Chondrocyte (in vitro differentiated cells): ENCODE results near the gene OR6K3. TPM values are rescaled to one million over a fixed set of nuclear protein-coding genes. Genes with fewer than 3 reads are reported as not detected.

Experiments
- DNase-seq: peaks from one replicate; pipeline ENCODE4 v3.0.0; 2021; ENCODE audit warnings: mixed read lengths, low spot score
- H3K27ac Mint-ChIP-seq: one replicate; pipeline ENCODE4 v1.8.0; 2021; ENCODE audit warnings: mild to moderate bottlenecking, moderate library complexity, mixed read lengths; ENCODE audit not compliant: unreplicated experiment
- H3K27me3 Mint-ChIP-seq: 2 replicates; pipeline ENCODE4 v1.8.0; 2021; ENCODE audit warnings: low read depth, mixed read lengths
- H3K36me3 Mint-ChIP-seq: 2 replicates; pipeline ENCODE4 v1.8.0; 2021; ENCODE audit warnings: low read depth, mixed read lengths
- H3K4me1 Mint-ChIP-seq: 2 replicates; pipeline ENCODE4 v1.8.0; 2021; ENCODE audit warnings: low read depth, mild to moderate bottlenecking, mixed read lengths
- H3K4me3 Mint-ChIP-seq: one replicate; pipeline ENCODE4 v1.8.0; 2021; ENCODE audit warnings: mild to moderate bottlenecking, moderate library complexity, mixed read lengths; ENCODE audit not compliant: unreplicated experiment
- H3K9me3 Mint-ChIP-seq: 2 replicates; pipeline ENCODE4 v1.8.0; 2021; ENCODE audit warnings: low read depth, mixed read lengths
- total RNA-seq: library from RNA; stranded (reverse); gene quantifications from 3 replicates; pipeline ENCODE4 v1.2.1, GENCODE V29; 2021
- TF ChIP-seq, protein P1 (sequence below): fragments of 200-600 bp; sonication (generic); IDR thresholded peaks from 2 replicates; pipeline ENCODE4 v1.5.0; 2021; ENCODE audit warnings: antibody characterized with exemption, mild to moderate bottlenecking, moderate library complexity

Gene OR6K3
- total RNA-seq, 1 donor from 2014 or later = not detected

DNA sequence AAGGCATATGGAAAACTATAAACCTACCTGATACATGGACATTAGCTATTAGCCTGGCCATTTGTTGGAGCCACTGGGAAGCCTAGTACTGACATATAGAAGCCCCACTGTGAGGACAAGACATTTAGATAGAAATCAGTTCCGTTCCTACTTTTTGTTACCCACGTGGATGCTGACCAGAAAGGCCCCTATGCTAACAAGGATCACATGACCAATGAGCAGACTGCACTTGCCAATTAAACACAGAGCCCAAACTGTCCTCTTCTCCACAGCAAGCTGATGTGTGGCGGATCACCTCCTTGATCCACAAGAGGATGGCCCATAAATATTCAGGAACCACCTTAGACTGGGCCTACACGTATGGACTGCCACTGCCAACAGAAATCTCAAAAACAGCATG is 11.2 kb upstream of the OR6K3 start:
- no peak overlapping the region for H3K4me3 Mint-ChIP-seq
- H3K27me3 Mint-ChIP-seq = peaks cover 2% of the 10 kb centered on the region
- TF ChIP-seq, protein P1, sequence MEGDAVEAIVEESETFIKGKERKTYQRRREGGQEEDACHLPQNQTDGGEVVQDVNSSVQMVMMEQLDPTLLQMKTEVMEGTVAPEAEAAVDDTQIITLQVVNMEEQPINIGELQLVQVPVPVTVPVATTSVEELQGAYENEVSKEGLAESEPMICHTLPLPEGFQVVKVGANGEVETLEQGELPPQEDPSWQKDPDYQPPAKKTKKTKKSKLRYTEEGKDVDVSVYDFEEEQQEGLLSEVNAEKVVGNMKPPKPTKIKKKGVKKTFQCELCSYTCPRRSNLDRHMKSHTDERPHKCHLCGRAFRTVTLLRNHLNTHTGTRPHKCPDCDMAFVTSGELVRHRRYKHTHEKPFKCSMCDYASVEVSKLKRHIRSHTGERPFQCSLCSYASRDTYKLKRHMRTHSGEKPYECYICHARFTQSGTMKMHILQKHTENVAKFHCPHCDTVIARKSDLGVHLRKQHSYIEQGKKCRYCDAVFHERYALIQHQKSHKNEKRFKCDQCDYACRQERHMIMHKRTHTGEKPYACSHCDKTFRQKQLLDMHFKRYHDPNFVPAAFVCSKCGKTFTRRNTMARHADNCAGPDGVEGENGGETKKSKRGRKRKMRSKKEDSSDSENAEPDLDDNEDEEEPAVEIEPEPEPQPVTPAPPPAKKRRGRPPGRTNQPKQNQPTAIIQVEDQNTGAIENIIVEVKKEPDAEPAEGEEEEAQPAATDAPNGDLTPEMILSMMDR = no peak
- no peaks in the 10 kb centered on the region for H3K4me1 Mint-ChIP-seq
- no peak overlapping the region for H3K27ac Mint-ChIP-seq
- H3K36me3 Mint-ChIP-seq = no peaks in the 10 kb centered on the region
- no peaks in the 10 kb centered on the region for H3K9me3 Mint-ChIP-seq
- no peak for DNase-seq

DNA sequence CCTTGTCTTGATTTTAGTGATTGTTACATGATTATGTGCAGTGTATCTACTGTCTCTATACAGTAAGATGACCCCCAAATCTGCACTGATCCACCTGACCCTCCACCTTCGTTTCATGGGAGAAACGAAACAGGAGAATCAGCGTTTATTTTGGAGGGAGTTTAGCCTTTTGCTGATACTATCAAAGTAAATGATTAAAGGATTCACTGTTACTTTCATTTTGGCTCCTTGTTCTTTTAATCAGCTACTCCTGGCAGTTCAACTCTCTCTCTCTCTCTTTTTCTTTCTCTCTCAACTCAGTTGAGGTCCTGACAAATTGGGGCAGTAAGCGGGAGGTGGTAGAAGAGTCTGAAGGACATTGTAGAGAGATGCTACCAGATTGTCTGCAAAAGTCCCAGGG is 9.9 kb upstream of the OR6K3 start:
- Mint-ChIP-seq H3K4me3 (no peak overlapping the region), H3K36me3 (no peaks in the 10 kb centered on the region), H3K27me3 (peaks cover 5% of the 10 kb centered on the region), H3K4me1 (no peaks in the 10 kb centered on the region), H3K9me3 (no peaks in the 10 kb centered on the region), H3K27ac (no peak overlapping the region)
- DNase-seq = no peak
- TF ChIP-seq, protein P1 = no peak

DNA sequence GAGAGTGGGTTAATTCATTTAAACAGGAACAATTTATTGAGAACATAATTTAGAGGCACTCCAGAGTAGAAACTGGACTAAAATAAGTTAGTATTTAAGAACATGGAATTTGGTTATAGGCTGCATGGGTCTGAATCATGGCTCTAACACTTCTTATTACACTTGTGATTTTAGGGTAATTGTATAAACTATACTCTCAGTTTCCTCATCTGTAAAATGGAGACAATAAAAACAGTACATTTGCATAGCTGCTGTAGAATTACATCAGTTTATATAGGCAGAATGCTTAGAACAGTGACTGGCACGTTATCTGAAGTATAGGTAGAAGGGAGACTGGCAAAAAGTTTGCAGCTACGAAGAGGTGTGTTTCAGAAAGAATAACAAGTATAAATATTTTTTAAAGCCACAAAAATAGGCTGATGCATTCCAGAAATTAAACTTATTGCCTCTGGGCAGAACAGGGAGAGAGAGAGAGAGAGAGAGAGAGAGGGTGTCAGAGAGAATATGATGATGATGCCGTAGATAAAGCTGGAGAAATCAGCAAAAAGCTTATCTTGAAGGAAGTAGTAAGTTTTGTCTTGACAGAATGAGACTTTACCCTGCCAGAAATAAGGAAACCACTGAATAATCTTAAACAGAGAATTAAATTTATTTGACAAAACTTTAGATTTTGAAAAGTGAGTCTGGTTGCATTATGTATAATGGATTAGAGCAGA is 8.1 kb upstream of the OR6K3 start:
- H3K27ac Mint-ChIP-seq = no peak overlapping the region
- peaks cover 7% of the 10 kb centered on the region for H3K27me3 Mint-ChIP-seq
- H3K4me3 Mint-ChIP-seq = no peak overlapping the region
- no peak for DNase-seq
- TF ChIP-seq, protein P1 = no peak
- no peaks in the 10 kb centered on the region for H3K36me3 Mint-ChIP-seq
- no peaks in the 10 kb centered on the region for H3K9me3 Mint-ChIP-seq
- no peaks in the 10 kb centered on the region for H3K4me1 Mint-ChIP-seq

DNA sequence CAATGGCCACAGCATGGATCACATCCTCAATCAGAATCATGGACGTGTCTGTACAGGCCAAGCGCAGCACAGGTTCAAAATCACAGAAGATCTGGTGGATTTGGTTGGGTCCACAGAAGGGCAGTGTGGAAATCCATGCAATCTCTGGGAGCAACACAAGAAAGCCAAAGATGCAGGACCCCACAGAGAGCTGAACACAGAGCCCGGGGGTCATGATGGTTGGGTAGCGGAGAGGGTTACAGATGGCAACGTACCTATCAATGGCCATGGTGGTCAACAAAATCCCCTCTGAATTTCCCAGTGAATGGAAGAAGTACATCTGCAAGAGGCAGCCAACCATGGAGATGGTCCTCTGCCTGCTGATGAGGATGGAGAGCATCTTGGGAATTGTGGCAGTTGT is 3.9 kb upstream of the OR6K3 start:
- Mint-ChIP-seq H3K27ac (no peak overlapping the region), H3K4me1 (no peaks in the 10 kb centered on the region), H3K36me3 (no peaks in the 10 kb centered on the region), H3K9me3 (no peaks in the 10 kb centered on the region), H3K4me3 (no peak overlapping the region), H3K27me3 (peaks cover 13% of the 10 kb centered on the region)
- TF ChIP-seq, protein P1 = no peak
- no peak for DNase-seq

DNA sequence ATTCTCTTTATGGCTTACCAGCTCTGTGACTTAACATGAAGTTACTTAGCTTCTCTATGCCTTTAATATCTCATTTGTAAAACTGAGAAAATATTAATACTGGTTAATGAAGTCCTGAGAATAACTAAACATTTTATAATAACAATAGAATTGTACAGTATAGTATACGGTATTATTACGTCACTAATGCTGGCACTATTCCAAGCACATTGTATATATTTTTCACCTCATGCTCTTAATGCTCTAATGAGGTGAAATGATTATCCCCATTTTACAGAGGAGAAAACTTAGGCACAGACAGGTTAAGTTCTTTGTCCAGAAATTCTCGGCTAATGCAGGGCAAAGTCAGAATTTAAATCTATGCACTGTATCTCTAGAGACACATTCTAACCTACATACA is 856 bp downstream of the OR6K3 start:
- TF ChIP-seq, protein P1 = no peak
- Mint-ChIP-seq H3K36me3 (no peaks in the 10 kb centered on the region), H3K27me3 (peaks cover 12% of the 10 kb centered on the region), H3K4me3 (no peak overlapping the region), H3K4me1 (no peaks in the 10 kb centered on the region), H3K27ac (no peak overlapping the region), H3K9me3 (no peaks in the 10 kb centered on the region)
- no peak for DNase-seq
